Measurements from ENCODE around the gene WFIKKN2.

DNA sequence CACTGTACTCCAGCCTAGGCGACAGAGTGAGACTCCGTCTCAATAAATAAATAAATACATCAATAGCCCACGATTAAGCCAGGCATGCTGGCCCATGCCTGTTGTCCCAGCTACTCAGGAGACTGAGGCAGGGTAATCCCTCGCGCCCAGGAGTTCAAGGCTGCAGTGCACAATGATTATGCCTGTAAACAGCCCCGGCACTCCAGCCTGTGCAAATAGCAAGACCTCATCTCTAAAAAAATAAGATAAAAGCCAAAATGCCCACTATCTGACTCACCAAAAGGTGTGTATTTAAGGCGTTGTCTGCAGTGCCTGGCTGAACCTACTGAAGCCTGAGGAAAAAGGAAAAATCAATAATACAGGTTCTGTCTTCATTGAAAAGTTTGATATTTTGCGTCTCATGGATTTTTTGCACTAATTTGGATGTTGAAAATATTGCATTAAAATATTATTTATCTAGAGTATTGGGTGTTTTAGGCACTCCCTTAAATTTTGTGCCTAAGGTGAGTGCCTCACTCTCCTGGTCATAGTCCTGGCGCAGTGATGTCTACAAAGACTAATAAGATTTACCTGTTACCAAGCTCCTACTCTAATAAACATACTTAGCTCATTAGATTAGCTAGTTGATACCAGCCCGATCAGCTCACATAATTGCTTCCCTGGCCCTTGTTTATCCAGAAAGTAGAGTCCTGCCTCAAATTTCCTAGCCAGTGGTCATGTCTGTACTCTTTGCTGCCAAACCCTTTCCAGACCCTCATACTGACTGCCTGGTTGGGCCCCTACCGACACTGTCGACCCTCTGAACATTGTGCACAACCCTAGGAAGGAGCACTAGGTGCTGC, 55.5 kb downstream of the WFIKKN2 start:
- TF ChIP-seq, protein P1, sequence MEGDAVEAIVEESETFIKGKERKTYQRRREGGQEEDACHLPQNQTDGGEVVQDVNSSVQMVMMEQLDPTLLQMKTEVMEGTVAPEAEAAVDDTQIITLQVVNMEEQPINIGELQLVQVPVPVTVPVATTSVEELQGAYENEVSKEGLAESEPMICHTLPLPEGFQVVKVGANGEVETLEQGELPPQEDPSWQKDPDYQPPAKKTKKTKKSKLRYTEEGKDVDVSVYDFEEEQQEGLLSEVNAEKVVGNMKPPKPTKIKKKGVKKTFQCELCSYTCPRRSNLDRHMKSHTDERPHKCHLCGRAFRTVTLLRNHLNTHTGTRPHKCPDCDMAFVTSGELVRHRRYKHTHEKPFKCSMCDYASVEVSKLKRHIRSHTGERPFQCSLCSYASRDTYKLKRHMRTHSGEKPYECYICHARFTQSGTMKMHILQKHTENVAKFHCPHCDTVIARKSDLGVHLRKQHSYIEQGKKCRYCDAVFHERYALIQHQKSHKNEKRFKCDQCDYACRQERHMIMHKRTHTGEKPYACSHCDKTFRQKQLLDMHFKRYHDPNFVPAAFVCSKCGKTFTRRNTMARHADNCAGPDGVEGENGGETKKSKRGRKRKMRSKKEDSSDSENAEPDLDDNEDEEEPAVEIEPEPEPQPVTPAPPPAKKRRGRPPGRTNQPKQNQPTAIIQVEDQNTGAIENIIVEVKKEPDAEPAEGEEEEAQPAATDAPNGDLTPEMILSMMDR (IDR thresholded peaks at IDR 0.05), result no peak
- TF ChIP-seq ZFX (IDR thresholded peaks at IDR 0.05; ENCODE audit: borderline replicate concordance), result no peak
